Eye (tissue), 1 donor: ENCODE data around the gene AKAP12.

ENCODE experiments used
- DNase-seq: peaks from one replicate; pipeline ENCODE4 v3.0.0-alpha.2; 2015

AKAP12 gene

DNA sequence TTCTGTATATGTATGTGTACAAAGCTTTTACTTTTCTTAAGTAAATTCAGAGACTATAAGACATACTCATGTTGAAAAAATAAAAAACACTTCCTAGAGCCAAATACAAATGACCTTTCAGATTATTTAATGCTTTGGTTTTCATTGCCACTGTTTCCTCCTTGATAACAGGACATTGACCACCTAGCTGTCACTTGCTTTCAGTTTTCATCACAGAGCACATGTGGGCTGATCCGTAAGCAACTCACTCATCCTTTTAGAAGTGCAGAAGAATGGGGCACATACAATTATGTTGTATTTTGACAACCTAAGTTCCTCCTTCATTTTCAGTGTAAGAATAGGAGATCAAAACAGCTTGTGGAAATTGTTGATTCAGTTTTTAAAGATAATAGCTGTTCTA is 145.4 kb downstream of the AKAP12 start:
- DNase-seq = no peak

DNA sequence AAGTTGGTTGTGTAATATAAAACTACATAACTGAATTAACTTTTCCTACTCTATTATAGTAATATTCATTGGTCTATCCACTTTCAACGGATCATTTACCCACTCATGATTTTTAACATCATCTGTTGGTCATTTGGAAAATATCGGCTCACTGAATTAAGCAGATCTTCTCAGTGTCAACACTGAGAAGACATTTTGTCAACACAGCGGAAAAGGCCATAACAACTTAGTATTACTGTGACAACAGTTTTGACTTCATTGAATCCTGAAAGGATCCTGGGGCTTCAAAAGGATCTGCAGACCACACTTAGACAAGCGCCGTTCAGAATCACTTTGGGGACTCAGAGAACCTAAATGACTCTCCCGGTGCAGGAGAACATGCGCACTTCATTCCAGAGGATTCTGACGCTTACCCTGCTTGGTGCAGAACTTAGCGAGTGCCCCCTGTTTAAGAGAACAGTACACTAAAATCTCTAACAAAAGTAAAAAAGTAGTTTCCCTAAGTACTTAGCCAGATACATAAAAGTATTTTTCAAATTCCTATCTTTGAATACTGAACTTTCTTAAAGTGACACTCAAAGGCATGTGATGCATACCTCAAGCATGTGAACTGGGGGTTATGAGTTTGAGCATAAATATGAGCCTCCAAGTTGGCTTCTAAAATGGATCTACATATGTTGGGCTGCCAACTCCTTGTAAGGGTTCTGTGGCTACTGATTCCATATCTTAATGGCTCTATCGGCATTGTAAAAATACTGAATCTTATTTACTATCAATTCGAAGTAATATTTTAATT is 147.6 kb downstream of the AKAP12 start:
- DNase-seq = no peak

DNA sequence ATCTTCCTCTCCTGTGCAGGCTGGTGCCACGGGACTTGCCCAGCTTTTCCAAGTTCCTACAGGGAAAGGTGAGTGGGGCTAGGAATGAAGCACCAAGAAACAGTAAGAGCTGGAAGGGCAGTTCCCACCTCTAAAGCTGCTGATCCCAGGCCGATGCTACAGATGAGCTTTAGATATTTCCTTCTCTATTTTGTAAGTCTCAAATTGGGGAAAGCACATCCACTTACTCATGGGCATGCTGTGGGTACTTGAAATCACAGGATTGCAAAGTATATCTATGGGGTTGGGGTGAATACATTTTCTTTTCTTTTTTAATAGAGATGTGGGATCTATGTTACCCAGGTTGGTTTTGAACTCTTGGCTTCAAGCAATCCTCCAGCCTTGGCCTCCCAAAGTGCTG is 148.5 kb downstream of the AKAP12 start:
- DNase-seq = no peak

DNA sequence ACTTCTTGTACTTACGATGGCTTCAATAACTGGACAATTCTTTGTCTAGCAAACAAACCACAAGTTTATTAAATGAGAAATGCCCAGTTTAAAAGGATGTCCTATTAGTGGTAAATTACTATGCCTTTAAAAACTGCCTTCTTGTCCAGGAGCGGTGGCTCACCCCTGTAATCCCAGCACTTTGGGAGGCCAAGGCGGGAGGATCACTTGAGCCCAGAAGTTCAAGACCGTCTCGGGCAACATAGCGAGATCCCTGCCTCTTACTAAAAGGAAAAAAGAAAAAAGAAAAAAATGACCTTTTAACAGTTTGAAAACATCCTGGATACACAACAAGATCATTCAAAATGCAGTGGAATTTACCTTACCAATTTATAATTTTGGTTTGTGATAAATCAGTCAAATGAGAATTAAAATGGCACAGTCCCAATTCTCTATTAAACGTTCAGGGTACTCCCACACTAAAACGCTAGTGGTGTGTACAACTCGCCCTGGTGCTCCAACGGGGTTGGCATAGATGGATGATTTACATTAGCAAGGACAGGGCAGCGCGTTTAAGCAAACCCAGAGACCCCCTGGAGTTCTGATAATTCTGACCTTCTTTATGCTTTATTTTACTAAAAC is 149.3 kb downstream of the AKAP12 start:
- DNase-seq = no peak

DNA sequence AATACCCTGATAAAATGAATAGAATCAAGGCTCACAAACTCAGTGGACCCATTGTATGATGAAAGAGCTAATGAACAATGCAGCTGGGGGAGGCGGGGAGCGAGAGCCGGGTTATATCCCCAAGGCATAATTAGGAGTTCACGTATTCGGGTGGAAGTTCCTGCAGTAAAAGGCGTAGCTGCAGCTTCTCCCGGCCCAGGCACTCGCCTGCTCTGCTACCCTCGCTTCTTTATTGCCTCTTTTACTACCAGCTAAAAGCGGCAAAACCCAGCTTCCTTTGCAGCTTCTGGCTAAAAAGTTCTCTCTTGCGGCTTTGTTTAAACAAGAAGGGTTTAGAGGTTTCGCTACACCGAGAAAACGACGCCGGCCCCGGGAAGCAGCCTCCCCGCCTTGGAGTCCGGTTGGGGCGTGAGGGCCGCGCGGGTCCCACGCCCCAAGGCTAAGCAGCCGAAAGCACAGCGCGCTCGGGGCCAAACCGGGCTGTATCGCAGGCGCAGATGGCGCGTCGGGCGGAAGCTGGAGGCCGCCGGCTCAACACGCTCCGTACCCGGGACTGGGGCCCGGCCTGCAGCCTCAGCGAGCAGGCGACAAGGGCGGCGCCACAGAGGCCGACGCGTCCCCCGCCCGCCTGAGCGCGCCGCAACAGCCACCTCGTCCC is 150.0 kb downstream of the AKAP12 start:
- DNase-seq = peak; percentile 93

DNA sequence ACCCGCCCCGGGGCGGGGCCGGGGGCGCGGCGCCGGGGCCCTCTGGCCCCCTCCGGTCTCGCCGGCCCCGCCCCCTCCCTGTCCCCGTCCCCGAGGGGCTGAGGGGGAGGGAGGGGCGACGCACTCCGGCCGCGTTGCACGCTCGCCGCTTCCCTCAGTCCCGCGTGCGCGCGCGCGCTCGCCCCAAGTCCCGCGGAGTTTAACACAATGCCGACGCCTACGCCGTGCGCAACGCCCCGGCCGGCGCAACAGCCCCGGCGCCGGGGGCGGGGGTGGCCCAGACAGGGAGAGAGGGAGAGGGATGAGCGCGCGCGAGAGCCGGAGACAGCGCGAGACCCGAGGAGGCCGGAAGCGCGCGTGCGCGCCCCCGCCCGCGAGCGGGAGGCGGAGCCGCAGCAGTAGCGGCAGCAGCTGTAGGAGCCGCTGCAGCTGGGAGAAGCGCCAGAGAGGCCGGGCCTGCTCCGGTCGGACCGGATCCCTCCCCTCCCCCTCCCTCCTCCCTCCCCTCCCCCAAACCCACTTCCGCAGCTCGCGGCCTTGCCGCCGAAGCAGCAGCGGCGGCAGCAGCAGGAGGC is 150.6 kb downstream of the AKAP12 start:
- DNase-seq = peak; percentile 99

DNA sequence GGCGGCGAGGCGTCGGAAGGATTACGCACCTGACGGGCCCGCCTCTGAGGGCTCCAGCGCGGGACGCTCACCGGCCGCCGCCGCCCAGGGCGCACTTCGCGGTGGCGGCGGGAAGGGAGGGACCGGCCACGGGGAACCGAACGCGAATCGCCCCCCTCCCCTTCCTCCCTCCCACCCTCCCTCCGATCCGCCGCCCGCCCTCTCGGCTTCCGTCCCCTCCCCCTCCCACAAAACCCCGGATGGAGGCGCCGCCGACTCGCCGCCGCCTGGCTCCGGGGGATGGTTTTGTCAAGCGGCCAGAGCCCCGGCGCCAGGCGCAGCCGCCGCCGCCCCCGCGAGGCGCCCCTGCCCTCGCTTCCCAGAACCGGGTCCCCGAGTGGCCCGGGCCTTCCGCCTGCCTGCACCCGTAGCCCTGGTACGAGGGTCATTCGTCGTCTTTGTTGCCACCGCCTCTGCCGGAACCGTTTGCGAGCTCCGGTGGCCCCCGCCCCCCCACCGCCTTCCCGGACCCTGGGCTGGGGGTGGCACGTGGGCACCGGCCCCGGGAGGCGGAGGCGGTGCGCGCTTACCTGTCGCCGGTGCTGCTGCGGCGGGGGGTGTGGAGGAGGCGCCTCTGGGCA is 151.2 kb downstream of the AKAP12 start:
- DNase-seq = peak; percentile 94

DNA sequence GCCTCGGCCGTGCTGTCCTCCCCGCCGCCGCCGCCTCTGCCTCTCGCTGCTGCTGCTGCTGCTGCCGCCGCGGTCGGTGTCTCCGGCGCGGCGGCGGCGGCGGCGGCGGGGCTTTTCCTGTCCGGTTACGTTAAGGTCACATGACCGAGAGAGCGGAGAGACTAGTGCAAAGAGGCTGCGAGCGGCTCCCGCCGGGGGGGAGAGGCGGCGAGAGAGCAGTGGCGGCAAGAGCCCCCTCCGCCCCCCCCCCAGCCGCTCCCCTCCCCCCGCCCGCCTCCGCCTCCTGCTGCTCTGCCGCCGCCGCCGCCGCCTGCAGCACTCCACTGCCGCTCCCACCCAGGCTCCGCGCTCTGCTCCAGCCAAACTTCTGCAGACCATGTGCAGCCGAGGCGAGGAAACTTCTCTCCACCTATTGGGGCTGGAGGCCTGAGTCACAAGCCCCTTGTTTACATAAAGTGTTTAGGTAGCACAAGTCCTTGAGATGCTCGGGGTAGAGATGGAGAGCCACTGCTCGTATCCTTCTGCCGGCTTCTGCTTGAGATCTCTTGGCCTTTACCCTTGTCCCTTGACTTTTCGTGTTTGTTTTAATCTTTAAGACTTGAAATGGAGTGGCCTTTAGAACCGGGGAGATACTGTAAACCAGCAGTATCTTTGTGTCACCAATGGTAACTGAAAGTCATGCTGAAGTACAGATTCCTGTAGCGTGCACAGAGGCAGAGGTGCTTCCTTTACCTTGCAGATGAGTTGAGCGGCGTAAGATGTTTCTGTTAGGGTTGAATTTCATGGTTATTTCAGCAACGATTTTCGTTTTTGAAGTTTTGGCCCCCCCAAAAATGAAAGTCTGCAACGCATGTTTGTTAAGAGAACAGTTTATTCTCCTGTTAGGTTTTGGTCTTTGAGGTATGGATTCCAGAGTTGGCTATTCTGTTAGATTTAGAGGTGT is 152.0 kb downstream of the AKAP12 start, which contains the start of gene ZBTB2:
TSS of gene ZBTB2 (minus strand) at position 89 of the 943 bp plus-strand sequence. CDS start 17,922 bp downstream, outside the sequence.
- peak; percentile 85 for DNase-seq

DNA sequence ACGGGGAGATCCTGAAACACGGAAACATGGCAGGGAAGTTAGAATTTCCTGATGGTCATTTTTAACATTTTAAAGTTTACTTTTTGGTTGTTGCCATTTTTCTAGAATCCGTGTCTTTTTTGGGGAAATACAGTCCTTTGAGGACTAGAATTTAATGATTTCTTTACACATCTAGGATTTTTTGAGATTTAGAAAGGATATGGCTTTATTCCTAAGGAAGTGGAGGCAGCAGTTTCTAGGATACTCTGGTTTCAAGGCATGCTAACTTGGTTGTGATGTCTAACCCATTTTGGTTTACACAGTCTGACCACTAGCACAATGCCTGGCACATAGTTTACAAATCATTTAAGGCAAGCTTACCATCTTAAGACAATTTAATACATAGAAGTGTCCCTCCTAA is 152.7 kb downstream of the AKAP12 start:
- DNase-seq = no peak

DNA sequence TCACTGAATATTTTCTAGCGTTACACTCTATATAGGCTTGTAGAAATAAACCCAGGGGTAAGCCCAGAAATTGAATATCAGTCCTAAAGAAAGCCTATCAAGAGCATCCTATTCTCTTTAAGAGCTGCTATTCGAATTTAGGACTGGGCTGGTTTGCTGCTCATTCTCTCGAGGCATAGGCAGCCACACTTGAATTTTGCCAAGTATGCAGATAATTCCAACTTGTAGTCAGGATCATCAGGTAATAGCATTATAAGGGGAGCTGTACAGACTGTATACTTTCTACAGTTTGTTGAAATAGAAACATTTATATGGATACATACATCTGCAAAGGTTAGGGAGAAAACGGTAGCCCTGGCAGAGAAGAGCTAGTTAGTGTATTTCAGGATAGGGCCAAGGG is 153.6 kb downstream of the AKAP12 start:
- DNase-seq = no peak

DNA sequence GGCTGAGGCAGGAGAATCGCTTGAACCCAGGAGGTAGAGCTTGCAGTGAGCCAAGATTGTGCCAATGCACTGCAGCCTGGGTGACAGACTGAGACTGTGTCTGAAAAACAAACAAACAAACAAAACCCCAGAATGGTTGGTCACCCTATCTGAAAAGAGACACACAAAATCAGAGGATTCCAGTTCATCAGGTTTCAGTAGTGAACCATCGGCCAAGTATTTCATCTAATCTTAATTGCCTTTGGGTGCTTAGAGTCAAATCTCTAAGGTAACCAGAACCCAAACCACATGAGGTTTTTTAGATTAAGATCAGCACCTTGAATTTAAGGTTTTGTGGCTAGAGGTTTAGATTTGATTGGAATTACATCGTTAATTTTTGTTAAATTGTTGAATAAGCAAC is 159.9 kb downstream of the AKAP12 start:
- no peak for DNase-seq

DNA sequence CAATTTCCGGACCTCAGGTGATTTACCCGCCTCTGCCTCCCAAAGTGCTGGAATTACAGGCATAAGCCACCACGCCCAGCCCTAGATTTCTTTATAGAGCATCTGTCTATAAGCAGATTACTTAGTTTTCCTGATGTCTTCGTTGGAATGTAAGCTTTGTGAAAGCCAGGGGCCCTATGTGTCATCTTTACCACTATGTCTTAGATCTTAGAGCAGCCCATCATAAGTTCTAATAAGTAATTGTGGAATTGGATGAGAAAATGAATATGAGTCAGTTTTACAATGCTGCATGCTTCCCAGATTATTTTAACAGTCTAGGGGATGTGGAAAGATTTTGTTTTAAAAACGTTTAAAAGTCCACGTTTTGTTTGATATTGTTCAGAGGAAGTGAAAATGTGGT is 160.7 kb downstream of the AKAP12 start:
- DNase-seq = no peak

DNA sequence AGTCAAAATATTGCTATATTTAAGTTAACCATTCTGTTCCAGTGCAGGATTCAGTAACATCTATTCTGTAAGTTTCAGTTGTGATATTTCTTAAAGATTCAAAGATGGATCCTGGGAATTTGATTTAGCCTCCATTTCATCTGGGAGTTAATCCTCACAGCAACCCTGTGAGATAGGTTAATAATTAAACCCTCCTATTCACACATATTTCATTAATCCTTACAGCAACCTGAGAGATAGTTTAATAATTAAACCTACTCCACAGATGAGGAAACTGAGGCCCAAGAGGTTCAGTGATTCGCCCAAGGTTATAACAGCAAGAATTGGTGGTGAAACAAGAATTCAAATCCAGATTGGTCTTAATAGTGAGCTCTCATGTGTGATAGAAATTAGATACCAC is 162.5 kb downstream of the AKAP12 start:
- no peak for DNase-seq

DNA sequence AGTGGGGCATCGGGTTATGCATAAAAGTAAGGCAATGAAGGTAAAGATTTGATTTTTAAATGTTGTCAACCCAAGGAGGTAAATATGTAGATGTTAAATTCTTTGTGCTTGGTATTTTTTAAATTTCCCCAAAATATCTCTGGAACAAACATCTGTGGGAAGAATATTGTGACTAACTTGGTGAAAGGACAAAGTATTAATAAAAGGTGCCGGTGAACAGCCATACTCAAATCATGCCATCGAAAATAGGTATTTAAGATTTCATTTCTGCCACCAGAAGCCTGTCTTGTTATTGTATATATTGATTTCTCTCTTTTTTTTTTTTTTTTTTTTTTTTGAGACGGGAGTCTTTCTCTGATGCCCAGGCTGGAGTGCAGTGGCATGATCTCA is 164.1 kb downstream of the AKAP12 start:
- no peak for DNase-seq
